PC-3 (cell line): ENCODE results near the gene MAML3. TPM values are rescaled to one million over a fixed set of nuclear protein-coding genes. Genes with fewer than 3 reads are reported as not detected.

Source experiments
- ATAC-seq: fragments of 200-7000 bp; cut with Tn5 transposase; 2 replicates; pipeline ENCODE4 v1.9.1; 2020; ENCODE audit warnings: mild to moderate bottlenecking, moderate library complexity
- BruUV-seq: library from RNA; stranded (reverse); fragments of 400-500 nt; replicated peaks from 2 replicates; lab custom pipeline; 2021; lab: Mats Ljungman, UMichigan
- CTCF ChIA-PET: fragments of 300-600 bp; sonication (Branson Sonifier 250); formaldehyde crosslinking; loops from one replicate; lab custom pipeline; 2022; ENCODE audit warnings: antibody characterized with exemption; lab: Charles Lee
- POLR2A ChIA-PET: fragments of 300-600 bp; sonication (Branson Sonifier 250); formaldehyde crosslinking; loops from one replicate; lab custom pipeline; 2022; ENCODE audit warnings: antibody characterized with exemption; ENCODE audit not compliant: unreplicated experiment; lab: Charles Lee
- DNase-seq: peaks from one replicate; pipeline ENCODE4 v3.0.0-alpha.2; 2015
- H2AFZ ChIP-seq: fragments of 300-600 bp; sonication (generic); 2 replicates; pipeline ENCODE4 v1.6.0; 2016; ENCODE audit warnings: antibody characterized with exemption, low read length
- H3F3A ChIP-seq: fragments of 300-600 bp; sonication (generic); one replicate; pipeline ENCODE4 v1.6.0; 2017; ENCODE audit warnings: antibody characterized with exemption, low read length, control low read depth, mild to moderate bottlenecking; ENCODE audit not compliant: unreplicated experiment
- H3K27ac ChIP-seq: fragments of 300-600 bp; sonication (generic); 2 replicates; pipeline ENCODE4 v1.5.1; 2016; ENCODE audit warnings: mild to moderate bottlenecking, low read length
- H3K27me3 ChIP-seq: fragments of 300-600 bp; sonication (generic); 2 replicates; pipeline ENCODE4 v1.6.1; 2016; ENCODE audit warnings: low read length, mixed read lengths
- H3K36me3 ChIP-seq: fragments of 300-600 bp; sonication (generic); 2 replicates; pipeline ENCODE4 v1.6.1; 2016; ENCODE audit warnings: low read depth, mixed run types, low read length, mixed read lengths
- H3K4me1 ChIP-seq: fragments of 300-600 bp; sonication (generic); 2 replicates; pipeline ENCODE4 v1.5.1; 2016; ENCODE audit warnings: low read length; ENCODE audit not compliant: insufficient read depth
- H3K4me2 ChIP-seq: fragments of 300-600 bp; sonication (generic); 2 replicates; pipeline ENCODE4 v1.6.0; 2016; ENCODE audit warnings: low read length
- H3K4me3 ChIP-seq: fragments of 300-600 bp; sonication (generic); 2 replicates; pipeline ENCODE4 v1.5.1; 2016; ENCODE audit warnings: mild to moderate bottlenecking, low read length, mixed read lengths
- H3K79me2 ChIP-seq: fragments of 300-600 bp; sonication (generic); 2 replicates; pipeline ENCODE4 v1.6.1; 2017; ENCODE audit warnings: low read length, mixed read lengths
- H3K9ac ChIP-seq: fragments of 300-600 bp; sonication (generic); 2 replicates; pipeline ENCODE4 v1.6.0; 2016; ENCODE audit warnings: mild to moderate bottlenecking, low read length
- H3K9me2 ChIP-seq: fragments of 300-600 bp; sonication (generic); replicated peaks from 2 replicates; pipeline ENCODE4 v1.6.1; 2016; ENCODE audit warnings: mixed run types, low read length, mixed read lengths
- H3K9me3 ChIP-seq: fragments of 300-600 bp; sonication (generic); 2 replicates; pipeline ENCODE4 v1.6.1; 2016; ENCODE audit warnings: low read length, mixed read lengths
- H4K20me1 ChIP-seq: fragments of 300-600 bp; sonication (generic); 2 replicates; pipeline ENCODE4 v1.6.1; 2016; ENCODE audit warnings: low read length, mixed read lengths
- CTCF ChIP-seq: fragments of 300-600 bp; sonication (generic); conservative IDR thresholded peaks from 2 replicates; pipeline ENCODE4 v1.5.1; 2017; ENCODE audit warnings: antibody characterized with exemption, low read depth, mild to moderate bottlenecking, low read length
- EZH2 ChIP-seq: fragments of 300-600 bp; sonication (generic); IDR thresholded peaks from one replicate; pipeline ENCODE4 v1.6.1; 2017; ENCODE audit warnings: antibody characterized with exemption, mild to moderate bottlenecking, low read length; ENCODE audit not compliant: unreplicated experiment
- EZH2phosphoT487 ChIP-seq: fragments of 300-600 bp; sonication (generic); IDR thresholded peaks from 2 replicates; pipeline ENCODE4 v1.6.1; 2018; ENCODE audit warnings: mild to moderate bottlenecking, antibody characterized with exemption, low read length, borderline replicate concordance
- intact Hi-C: fragments of 100-400 bp; cut with micrococcal nuclease; formaldehyde crosslinking; loops from 2 replicates; pipeline ENCODE4 v1.9.0; 2023
- total RNA-seq: library from RNA; depleted of rRNA; stranded (reverse); fragments of >200 nt; gene quantifications from 2 replicates; pipeline ENCODE4 v1.2.3, GENCODE V29; 2014

MAML3 gene
- total RNA-seq, 1 experiment from 2014 or later, result 4.3 TPM

- no peaks in the 10 kb centered on the region for H3K9me2 ChIP-seq
- H3K4me3 ChIP-seq, result no peak overlapping the region
- H3K79me2 ChIP-seq, result no peaks in the 10 kb centered on the region
- ChIA-PET POLR2A (no interaction called here), CTCF (no interaction called here)
- no peak overlapping the region for H3K4me2 ChIP-seq
- H2AFZ ChIP-seq, result no peak overlapping the region
- no peaks in the 10 kb centered on the region for H3K36me3 ChIP-seq
- no peaks in the 10 kb centered on the region for H3K27me3 ChIP-seq
- no peaks in the 10 kb centered on the region for H4K20me1 ChIP-seq
- peaks cover 20% of the 10 kb centered on the region for H3K4me1 ChIP-seq
- ATAC-seq (no peak), DNase-seq (no peak)
- H3K9ac ChIP-seq, result no peak overlapping the region
- BruUV-seq, result no TSS peak
- H3K9me3 ChIP-seq, result no peaks in the 10 kb centered on the region
- no peaks in the 10 kb centered on the region for H3F3A ChIP-seq
- intact Hi-C loops, result no loop called here
- TF ChIP-seq EZH2, result no peak
- no peak for TF ChIP-seq CTCF
- no peak for TF ChIP-seq EZH2phosphoT487
- no peak overlapping the region for H3K27ac ChIP-seq
These were observed 336.1 kb downstream of the MAML3 start for GRCh38 chr4:139817657-139818452.

GRCh38 chr4:139816856-139817255 lies 337.1 kb downstream of the MAML3 start:
- no peaks in the 10 kb centered on the region for H4K20me1 ChIP-seq
- intact Hi-C loops, result no loop called here
- DNase-seq, result no peak
- no peaks in the 10 kb centered on the region for H3K9me3 ChIP-seq
- no peaks in the 10 kb centered on the region for H3K9me2 ChIP-seq
- ChIA-PET CTCF (no interaction called here), POLR2A (no interaction called here)
- H3K4me3 ChIP-seq, result no peak overlapping the region
- H3F3A ChIP-seq, result no peaks in the 10 kb centered on the region
- H3K27me3 ChIP-seq, result no peaks in the 10 kb centered on the region
- H3K79me2 ChIP-seq, result no peaks in the 10 kb centered on the region
- H3K9ac ChIP-seq, result no peak overlapping the region
- H3K4me1 ChIP-seq, result peaks cover 20% of the 10 kb centered on the region
- no peak for ATAC-seq
- no peak for TF ChIP-seq EZH2
- no peak for TF ChIP-seq EZH2phosphoT487
- no peak for TF ChIP-seq CTCF
- H3K36me3 ChIP-seq, result no peaks in the 10 kb centered on the region
- H3K4me2 ChIP-seq, result no peak overlapping the region
- no peak overlapping the region for H3K27ac ChIP-seq
- H2AFZ ChIP-seq, result no peak overlapping the region
- no TSS peak for BruUV-seq
